DMS 273 (cell line): Measurements from ENCODE around the gene CD180.

ENCODE experiments used
- DNase-seq: peaks from one replicate; lab custom pipeline; 2025; ENCODE audit not compliant: unreplicated experiment; lab: John Stamatoyannopoulos, UW

The CD180 gene

GRCh38 chr5:67214036-67214435, 17.4 kb upstream of the CD180 start:
- no peak for DNase-seq

DNA sequence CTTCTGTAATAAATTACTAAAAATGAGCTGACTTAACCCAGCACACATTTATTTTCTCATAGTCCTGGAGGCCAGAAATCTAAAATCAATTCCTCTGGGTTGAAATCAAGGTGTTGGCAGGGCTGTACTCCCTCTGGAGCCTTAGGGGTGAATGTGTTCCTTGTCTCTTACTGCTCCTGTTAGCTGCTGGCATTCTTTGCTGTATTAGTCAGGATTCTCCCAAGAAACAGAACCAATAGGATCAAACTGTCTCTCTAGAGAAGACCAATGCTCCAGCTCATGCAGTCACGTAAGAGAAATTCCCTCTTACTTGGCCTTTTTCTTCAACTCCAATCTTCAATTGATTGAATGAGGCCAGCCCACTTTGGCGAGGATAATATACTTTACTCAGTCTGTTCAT, 15.3 kb upstream of the CD180 start:
- DNase-seq, result no peak

DNA sequence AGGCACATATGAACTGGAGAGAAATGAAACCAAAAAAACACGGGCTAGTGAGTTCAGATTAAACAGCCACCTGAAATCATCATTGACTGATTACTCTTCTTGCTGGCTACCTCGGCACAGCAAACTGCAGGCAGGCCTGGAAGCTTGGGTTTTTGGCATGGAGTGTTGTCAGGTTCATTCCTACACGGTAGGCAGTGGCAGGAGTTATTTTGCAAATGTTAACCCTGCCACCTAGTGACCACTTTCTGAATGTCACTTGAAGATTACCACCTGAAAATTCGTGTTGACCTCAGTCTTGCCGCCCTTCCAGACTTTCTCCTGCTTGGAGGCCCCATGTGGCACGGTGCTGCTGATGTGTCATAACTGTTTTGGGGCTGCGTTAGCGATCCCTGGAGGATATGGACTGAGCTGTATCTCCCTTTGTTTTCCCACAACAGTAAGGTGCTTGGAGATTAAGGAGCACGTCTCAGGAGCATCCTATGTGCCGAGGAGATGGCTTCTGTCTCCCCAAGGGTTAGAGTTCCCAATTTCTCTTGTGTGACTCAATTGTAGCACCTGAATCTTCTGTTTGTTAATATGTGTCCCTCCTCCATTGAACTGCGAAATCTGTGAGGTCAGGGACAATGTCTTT, 12.7 kb upstream of the CD180 start:
- DNase-seq, result peak; percentile 93

GRCh38 chr5:67208403-67208802, 11.8 kb upstream of the CD180 start:
- DNase-seq, result no peak

GRCh38 chr5:67206929-67207328, 10.3 kb upstream of the CD180 start:
- no peak for DNase-seq

DNA sequence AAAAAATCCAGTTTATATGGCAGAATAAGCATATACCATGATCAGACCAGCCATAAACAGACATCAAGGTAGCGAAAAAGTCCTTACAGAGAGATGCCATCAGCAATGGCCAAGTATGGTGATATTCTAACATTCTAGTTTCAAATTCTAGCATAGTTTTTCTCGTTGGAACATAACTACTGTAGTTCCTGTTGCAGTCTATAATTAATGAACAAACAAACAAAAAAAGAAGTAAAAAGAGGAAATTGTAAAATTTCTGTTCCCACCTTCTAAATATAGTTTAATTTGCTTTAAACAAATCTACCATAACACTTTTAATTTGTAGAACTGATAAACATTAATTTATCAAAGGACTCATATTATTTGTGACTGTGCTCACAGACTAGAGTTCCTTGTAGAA, 9.9 kb upstream of the CD180 start:
- DNase-seq, result no peak

GRCh38 chr5:67205981-67206380, 9.4 kb upstream of the CD180 start:
- DNase-seq, result no peak

GRCh38 chr5:67204821-67205220, 8.2 kb upstream of the CD180 start:
- DNase-seq, result peak; percentile 55

DNA sequence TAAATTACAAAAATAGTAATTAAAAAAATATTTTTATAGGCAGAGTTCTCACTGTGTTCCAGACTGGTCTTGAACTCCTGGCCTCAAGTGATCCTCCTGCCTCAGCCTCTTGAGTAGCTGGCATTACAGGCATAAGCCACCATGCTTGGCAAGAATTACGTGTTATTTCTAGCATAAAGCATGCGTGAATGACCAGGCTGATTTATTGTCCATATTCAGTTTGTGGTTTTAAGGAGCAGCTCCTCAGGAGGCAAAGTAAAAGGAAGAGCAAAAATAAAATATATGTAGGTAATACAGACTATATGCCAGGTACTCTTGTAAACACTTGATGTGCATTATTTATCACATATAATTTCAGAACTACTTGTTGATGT, 7.1 kb upstream of the CD180 start:
- DNase-seq, result peak; percentile 46

DNA sequence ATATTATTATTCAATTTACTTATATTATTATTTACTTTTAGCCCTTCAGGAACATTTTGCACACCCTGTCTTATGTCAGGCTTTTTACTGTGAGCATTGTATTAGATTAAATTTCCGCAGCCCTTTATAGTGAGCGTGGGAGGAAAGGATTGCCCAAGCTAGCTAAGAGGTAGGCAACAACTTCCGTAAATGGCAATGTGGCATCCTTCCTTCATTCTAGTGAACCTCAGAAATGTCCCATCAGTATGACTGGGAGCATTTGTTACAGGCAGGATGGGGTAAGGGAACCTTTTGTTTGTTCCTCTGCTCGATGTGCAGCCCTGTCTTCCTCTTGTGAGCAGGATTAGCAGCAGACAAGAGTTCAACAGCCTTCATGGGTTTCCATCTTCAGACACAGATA, 6.2 kb upstream of the CD180 start:
- DNase-seq, result no peak

DNA sequence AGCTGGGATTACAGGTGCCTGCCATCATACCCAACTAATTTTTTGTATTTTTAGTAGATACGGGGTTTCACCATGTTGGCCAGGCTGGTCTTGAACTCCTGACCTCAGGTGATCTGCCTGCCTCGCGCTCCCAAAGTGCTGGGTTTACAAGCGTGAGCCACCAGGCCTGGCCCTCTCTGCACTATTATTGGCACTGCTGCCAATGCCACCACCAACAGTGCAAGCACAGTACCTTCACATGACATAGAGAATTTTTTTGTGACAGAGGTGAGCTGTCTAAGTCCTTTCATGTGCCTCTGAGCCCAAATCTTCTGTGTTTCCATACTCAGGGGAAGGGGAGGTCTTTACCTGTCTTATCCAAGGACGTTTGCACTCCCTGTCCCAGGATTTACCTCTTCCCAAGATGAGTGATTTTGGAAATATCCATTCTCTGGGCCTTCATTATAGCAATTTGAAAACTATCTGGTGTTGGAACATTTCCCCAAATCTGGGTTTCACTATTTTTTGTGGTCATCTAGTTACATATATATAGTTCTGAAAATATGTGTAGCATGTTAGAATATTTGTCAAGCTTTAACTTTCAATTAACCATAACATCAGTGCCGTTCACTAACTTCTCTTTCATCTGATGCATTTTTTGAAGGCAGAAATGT, 5.4 kb upstream of the CD180 start:
- DNase-seq, result no peak

GRCh38 chr5:67200809-67201562, 4.4 kb upstream of the CD180 start:
- DNase-seq, result no peak

DNA sequence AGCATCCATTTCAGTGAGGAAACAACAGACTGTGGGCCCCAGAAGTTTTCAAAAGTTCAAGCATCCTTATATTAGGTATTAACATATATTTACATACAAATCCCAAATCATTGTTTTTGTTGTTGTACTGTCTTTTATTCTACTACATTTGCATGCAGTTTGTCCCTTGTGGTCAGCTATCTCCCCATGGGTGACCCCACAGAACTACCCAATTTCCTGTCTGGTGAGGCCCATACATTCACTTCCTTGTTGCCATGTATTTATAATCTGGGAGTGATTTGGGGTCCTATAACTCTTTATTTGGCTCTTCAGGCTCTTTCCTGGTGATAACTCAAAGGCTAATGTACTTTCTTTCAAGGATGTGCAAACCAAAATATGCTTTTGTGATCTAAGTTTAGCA, 3.3 kb upstream of the CD180 start:
- no peak for DNase-seq

- no peak for DNase-seq
Measured at GRCh38 chr5:67198917-67199316, 2.3 kb upstream of the CD180 start.

- DNase-seq, result no peak
Measured at GRCh38 chr5:67197536-67197935, 937 bp upstream of the CD180 start.

GRCh38 chr5:67195406-67196275, 958 bp downstream of the CD180 start:
- peak; percentile 34 for DNase-seq

DNA sequence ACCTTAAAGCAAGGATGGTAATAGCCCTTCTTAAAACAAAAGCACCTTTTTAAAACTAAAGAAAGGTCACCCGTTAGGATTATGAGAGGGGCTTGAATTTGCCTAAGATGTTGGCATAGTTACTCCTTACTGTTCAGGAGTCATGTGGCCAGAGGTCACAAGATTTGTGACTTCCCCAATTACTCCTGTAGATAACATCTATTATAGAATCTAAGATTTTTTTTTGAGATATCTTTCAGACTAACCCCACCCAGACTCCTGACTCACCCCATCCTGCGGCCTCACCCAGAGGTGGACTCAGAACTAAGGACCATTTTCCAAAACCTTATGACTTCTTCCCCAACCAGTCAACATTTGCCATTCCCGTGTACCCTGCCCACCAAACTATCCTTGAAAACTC, 2.4 kb downstream of the CD180 start:
- no peak for DNase-seq

DNA sequence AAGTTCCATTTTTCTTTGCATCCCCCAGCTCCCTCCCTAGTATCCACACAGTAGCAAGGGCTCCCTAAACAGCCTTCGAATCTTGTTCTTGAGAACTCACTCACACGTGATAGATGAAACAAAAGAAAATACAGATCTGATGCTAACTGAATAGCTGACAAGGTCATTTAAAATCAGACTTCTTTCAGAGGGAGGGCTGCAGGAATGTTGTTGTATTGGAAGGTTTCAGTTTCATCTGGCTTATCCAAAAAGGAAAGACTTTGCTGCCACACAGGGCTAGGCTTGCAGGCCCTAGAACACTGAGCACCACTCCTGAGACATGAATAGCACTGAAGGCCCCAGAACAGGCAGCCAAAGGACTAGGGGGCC, 3.2 kb downstream of the CD180 start:
- no peak for DNase-seq

DNA sequence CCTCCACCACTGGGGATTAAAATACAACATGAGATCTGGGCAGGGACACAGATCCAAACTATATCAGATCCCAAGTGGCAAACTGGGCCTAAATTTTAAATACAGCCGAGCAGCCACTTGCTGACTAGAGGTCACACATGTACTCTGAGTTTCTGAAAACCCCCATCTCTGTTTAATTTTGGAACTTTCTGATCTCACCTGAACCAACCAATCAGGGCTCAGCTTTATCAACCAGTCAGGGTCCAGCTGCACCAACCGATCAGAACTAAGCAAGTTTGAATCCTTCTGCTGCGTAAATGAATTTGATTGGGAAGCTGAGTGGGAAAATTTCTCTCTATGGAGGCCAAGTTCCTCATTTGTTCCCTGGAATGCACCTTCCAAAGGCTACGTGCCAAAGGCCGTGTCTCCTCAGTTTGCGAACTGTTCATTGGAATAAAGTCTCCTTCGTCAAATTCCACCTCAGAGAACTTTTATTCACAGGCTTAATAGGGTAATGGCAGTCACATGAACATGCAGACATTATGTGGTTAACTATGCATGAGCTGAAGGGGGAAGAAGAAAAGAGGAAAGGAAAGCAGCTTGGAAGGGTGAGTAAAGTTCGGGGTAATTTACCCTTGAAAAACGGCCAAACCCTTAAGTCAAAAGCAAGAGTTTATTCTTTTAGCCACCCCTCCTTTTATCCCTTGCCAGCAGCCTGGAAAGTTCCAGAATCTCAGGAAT, 3.7 kb downstream of the CD180 start:
- DNase-seq, result no peak

GRCh38 chr5:67190861-67191260, 5.7 kb downstream of the CD180 start:
- DNase-seq, result no peak

- no peak for DNase-seq
Measured at GRCh38 chr5:67190410-67190809, 6.2 kb downstream of the CD180 start.
